Neural cell (in vitro differentiated cells): ENCODE data around the gene NDUFV2.

ENCODE experiments used
- EZH2 ChIP-seq: fragments of 200-600, 300-800 bp; shearing (Covaris generic), sonication (generic); IDR thresholded peaks from 2 replicates; pipeline ENCODE4 v1.6.1; 2014; ENCODE audit warnings: antibody characterized with exemption, low read length, borderline replicate concordance, mild to moderate bottlenecking; ENCODE audit not compliant: insufficient read depth, poor library complexity, severe bottlenecking
- MXI1 ChIP-seq: fragments of 450-650 bp; conservative IDR thresholded peaks from 2 replicates; pipeline ENCODE4 v1.6.1; 2014; ENCODE audit warnings: antibody characterized with exemption, mild to moderate bottlenecking; ENCODE audit not compliant: poor library complexity, severe bottlenecking
- POLR2AphosphoS5 ChIP-seq: IDR thresholded peaks from 2 replicates; pipeline ENCODE4 v1.6.1; 2012
- TF ChIP-seq, protein P1 (sequence below): fragments of 450-650 bp; IDR thresholded peaks from 2 replicates; pipeline ENCODE4 v1.5.1; 2014; ENCODE audit warnings: antibody characterized with exemption, mild to moderate bottlenecking, moderate library complexity; ENCODE audit not compliant: poor library complexity, severe bottlenecking

DNA sequence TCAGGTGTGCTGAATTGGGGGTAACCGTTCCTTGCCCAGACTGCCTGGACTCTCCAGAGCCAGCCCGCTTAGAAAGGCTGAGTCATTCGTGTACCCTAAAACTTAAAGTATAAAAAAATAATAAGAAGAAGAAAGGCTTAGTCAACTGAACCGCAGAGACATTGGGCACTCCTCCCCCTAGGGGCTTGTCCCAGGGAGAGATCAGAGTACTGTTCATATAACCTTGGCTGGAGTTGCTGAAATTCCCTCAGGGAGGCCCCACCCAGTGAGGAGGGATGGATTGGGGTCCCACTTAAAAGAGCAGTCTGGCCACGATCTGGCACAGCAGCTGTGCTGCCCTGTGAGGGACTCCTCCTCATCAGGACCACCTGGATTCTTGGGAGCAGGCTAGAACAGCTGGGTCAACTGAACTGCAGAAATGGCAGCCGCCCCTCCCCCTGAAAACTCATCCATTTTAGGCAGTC, 71.3 kb downstream of the NDUFV2 start:
- TF ChIP-seq, protein P1, sequence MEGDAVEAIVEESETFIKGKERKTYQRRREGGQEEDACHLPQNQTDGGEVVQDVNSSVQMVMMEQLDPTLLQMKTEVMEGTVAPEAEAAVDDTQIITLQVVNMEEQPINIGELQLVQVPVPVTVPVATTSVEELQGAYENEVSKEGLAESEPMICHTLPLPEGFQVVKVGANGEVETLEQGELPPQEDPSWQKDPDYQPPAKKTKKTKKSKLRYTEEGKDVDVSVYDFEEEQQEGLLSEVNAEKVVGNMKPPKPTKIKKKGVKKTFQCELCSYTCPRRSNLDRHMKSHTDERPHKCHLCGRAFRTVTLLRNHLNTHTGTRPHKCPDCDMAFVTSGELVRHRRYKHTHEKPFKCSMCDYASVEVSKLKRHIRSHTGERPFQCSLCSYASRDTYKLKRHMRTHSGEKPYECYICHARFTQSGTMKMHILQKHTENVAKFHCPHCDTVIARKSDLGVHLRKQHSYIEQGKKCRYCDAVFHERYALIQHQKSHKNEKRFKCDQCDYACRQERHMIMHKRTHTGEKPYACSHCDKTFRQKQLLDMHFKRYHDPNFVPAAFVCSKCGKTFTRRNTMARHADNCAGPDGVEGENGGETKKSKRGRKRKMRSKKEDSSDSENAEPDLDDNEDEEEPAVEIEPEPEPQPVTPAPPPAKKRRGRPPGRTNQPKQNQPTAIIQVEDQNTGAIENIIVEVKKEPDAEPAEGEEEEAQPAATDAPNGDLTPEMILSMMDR, result no peak
- no peak for TF ChIP-seq EZH2
- no peak for TF ChIP-seq MXI1
- TF ChIP-seq POLR2AphosphoS5, result no peak
